Muscle layer of colon (tissue), 2 donors: ENCODE data around the gene PCDHGA9.

Experiments used
- H3K27ac ChIP-seq: one replicate; pipeline ENCODE4 v1.7.0; 2013; ENCODE audit warnings: low read depth, mild to moderate bottlenecking, low read length, moderate library complexity
- H3K27me3 ChIP-seq, 2 donors: one replicate each; pipeline ENCODE4 v1.7.0; 2013; ENCODE audit warnings: low read length in 2 of 2, mild to moderate bottlenecking in 2 of 2; ENCODE audit not compliant: insufficient read depth in 2 of 2, control insufficient read depth in 1 of 2
- H3K36me3 ChIP-seq: one replicate; pipeline ENCODE4 v1.7.0; 2013; ENCODE audit warnings: mild to moderate bottlenecking, low read length; ENCODE audit not compliant: insufficient read depth
- H3K4me1 ChIP-seq: one replicate; pipeline ENCODE4 v1.7.0; 2013; ENCODE audit warnings: mild to moderate bottlenecking, low read length; ENCODE audit not compliant: insufficient read depth
- H3K4me3 ChIP-seq, 2 donors: one replicate each; pipeline ENCODE4 v1.7.0; 2013; ENCODE audit warnings: low read length in 2 of 2, low read depth in 1 of 2, mild to moderate bottlenecking in 1 of 2, moderate library complexity in 1 of 2
- H3K9ac ChIP-seq: one replicate; pipeline ENCODE4 v1.7.0; 2013; ENCODE audit warnings: low read length
- H3K9me3 ChIP-seq: one replicate; pipeline ENCODE4 v1.7.0; 2013; ENCODE audit warnings: mild to moderate bottlenecking, low read length
- donor health status: abdominal sarcoma.
- donor health status: Adenocarcinoma of cecum.

PCDHGA9 gene

GRCh38 chr5:141402553-141403243, at the start of gene PCDHGA9:
Gene PCDHGA9, plus strand, starts transcription at chr5:141402778. Its CDS starts 175 bp downstream, at chr5:141402953.
- H3K36me3 ChIP-seq = no peaks in the 10 kb centered on the region
- no peaks in the 10 kb centered on the region for H3K4me1 ChIP-seq
- H3K27me3 ChIP-seq = no peaks in the 10 kb centered on the region
- H3K27ac ChIP-seq = no peak within 1 kb of the TSS
- H3K9me3 ChIP-seq = peaks cover 73% of the 10 kb centered on the region
- H3K4me3 ChIP-seq = peak within 1 kb of the TSS in 1 of 2 donors; percentile 36
- no peak within 1 kb of the TSS for H3K9ac ChIP-seq

GRCh38 chr5:141354900-141355469, 47.6 kb upstream of the PCDHGA9 start, which contains the start of gene PCDHGA4:
Gene PCDHGA4, plus strand, starts transcription at chr5:141355021. Its CDS starts 87 bp downstream, at chr5:141355108.
- no peak within 1 kb of the TSS for H3K27ac ChIP-seq
- no peaks in the 10 kb centered on the region for H3K36me3 ChIP-seq
- H3K4me1 ChIP-seq = no peaks in the 10 kb centered on the region
- H3K9ac ChIP-seq = no peak within 1 kb of the TSS
- H3K9me3 ChIP-seq = peaks cover 48% of the 10 kb centered on the region
- H3K27me3 ChIP-seq = no peaks in the 10 kb centered on the region
- peak within 1 kb of the TSS; percentile 5 to 12 for H3K4me3 ChIP-seq

- H3K9me3 ChIP-seq = peaks cover 48% of the 10 kb centered on the region
- H3K4me3 ChIP-seq = peak overlapping the region; percentile 5 to 12
These were observed 46.9 kb upstream of the PCDHGA9 start for GRCh38 chr5:141355641-141356040.

GRCh38 chr5:141356133-141356532, 46.4 kb upstream of the PCDHGA9 start:
- no peaks in the 10 kb centered on the region for H3K4me1 ChIP-seq
- H3K9ac ChIP-seq = no peak overlapping the region
- no peaks in the 10 kb centered on the region for H3K27me3 ChIP-seq
- H3K27ac ChIP-seq = no peak overlapping the region
- H3K36me3 ChIP-seq = no peaks in the 10 kb centered on the region
- peaks cover 48% of the 10 kb centered on the region for H3K9me3 ChIP-seq
- peak overlapping the region in 1 of 2 donors; percentile 5 for H3K4me3 ChIP-seq

More at GRCh38 chr5:141355641-141356040, 46.9 kb upstream of the PCDHGA9 start:
- no peaks in the 10 kb centered on the region for H3K4me1 ChIP-seq
- H3K27me3 ChIP-seq = no peaks in the 10 kb centered on the region
- H3K36me3 ChIP-seq = no peaks in the 10 kb centered on the region
- H3K9ac ChIP-seq = no peak overlapping the region
- H3K27ac ChIP-seq = no peak overlapping the region

- H3K9ac ChIP-seq = no peak overlapping the region
- peak overlapping the region in 1 of 2 donors; percentile 5 for H3K4me3 ChIP-seq
- H3K27me3 ChIP-seq = no peaks in the 10 kb centered on the region
- H3K36me3 ChIP-seq = no peaks in the 10 kb centered on the region
- no peak overlapping the region for H3K27ac ChIP-seq
- H3K9me3 ChIP-seq = peaks cover 48% of the 10 kb centered on the region
- no peaks in the 10 kb centered on the region for H3K4me1 ChIP-seq
These were observed 45.6 kb upstream of the PCDHGA9 start for GRCh38 chr5:141356950-141357349.

GRCh38 chr5:141359790-141360426, 42.7 kb upstream of the PCDHGA9 start, which contains the start of gene PCDHGB2:
Gene PCDHGB2, plus strand, starts transcription at chr5:141359994. Its CDS starts 142 bp downstream, at chr5:141360136.
- Histone ChIP-seq H3K9me3 (peaks cover 56% of the 10 kb centered on the region), H3K4me1 (no peaks in the 10 kb centered on the region), H3K4me3 (peak within 1 kb of the TSS; percentile 11 to 14), H3K9ac (no peak within 1 kb of the TSS), H3K36me3 (no peaks in the 10 kb centered on the region), H3K27ac (no peak within 1 kb of the TSS), H3K27me3 (no peaks in the 10 kb centered on the region)

GRCh38 chr5:141360685-141361084, 41.9 kb upstream of the PCDHGA9 start:
- Histone ChIP-seq H3K27me3 (no peaks in the 10 kb centered on the region), H3K36me3 (no peaks in the 10 kb centered on the region), H3K9ac (no peak overlapping the region), H3K4me3 (peak overlapping the region in 1 of 2 donors; percentile 14), H3K27ac (no peak overlapping the region), H3K9me3 (peaks cover 57% of the 10 kb centered on the region), H3K4me1 (no peaks in the 10 kb centered on the region)

- peaks cover 58% of the 10 kb centered on the region for H3K9me3 ChIP-seq
These were observed 39.9 kb upstream of the PCDHGA9 start for GRCh38 chr5:141362719-141363118.

GRCh38 chr5:141363952-141364660, 38.5 kb upstream of the PCDHGA9 start, which contains the start of gene PCDHGA5:
Gene PCDHGA5, plus strand, starts transcription at chr5:141364162. Its CDS starts 169 bp downstream, at chr5:141364331.
- H3K36me3 ChIP-seq = no peaks in the 10 kb centered on the region
- no peaks in the 10 kb centered on the region for H3K27me3 ChIP-seq
- no peaks in the 10 kb centered on the region for H3K4me1 ChIP-seq
- H3K4me3 ChIP-seq = peak within 1 kb of the TSS; percentile 26 to 44
- H3K9ac ChIP-seq = no peak within 1 kb of the TSS
- peaks cover 58% of the 10 kb centered on the region for H3K9me3 ChIP-seq
- H3K27ac ChIP-seq = no peak within 1 kb of the TSS

More at GRCh38 chr5:141362719-141363118, 39.9 kb upstream of the PCDHGA9 start:
- Histone ChIP-seq H3K36me3 (no peaks in the 10 kb centered on the region), H3K27ac (no peak overlapping the region), H3K4me1 (no peaks in the 10 kb centered on the region), H3K9ac (no peak overlapping the region), H3K27me3 (no peaks in the 10 kb centered on the region), H3K4me3 (no peak overlapping the region)

- H3K27me3 ChIP-seq = no peaks in the 10 kb centered on the region
- no peak overlapping the region for H3K9ac ChIP-seq
- H3K4me1 ChIP-seq = no peaks in the 10 kb centered on the region
- H3K27ac ChIP-seq = no peak overlapping the region
- peak overlapping the region in 1 of 2 donors; percentile 44 for H3K4me3 ChIP-seq
- H3K36me3 ChIP-seq = peaks cover 4% of the 10 kb centered on the region
- peaks cover 61% of the 10 kb centered on the region for H3K9me3 ChIP-seq
These were observed 36.3 kb upstream of the PCDHGA9 start for GRCh38 chr5:141366016-141366896.
